IMR-90 (cell line): Measurements from ENCODE around the gene LAMA2. TPM values are rescaled to one million over a fixed set of nuclear protein-coding genes. Genes with fewer than 3 reads are reported as not detected.

Experiments used
- ATAC-seq: fragments of 200-7000 bp; cut with Tn5 transposase; 2 replicates; pipeline ENCODE4 v1.9.1; 2020; ENCODE audit warnings: low read depth, mild to moderate bottlenecking, moderate library complexity
- BruUV-seq: library from RNA; stranded (reverse); fragments of 400-500 nt; replicated peaks from 2 replicates; lab custom pipeline; 2021; lab: Mats Ljungman, UMichigan
- CTCF ChIA-PET: fragments of 300-600 bp; formaldehyde crosslinking; extraction: SDS; loops from one replicate; lab custom pipeline; 2021; ENCODE audit warnings: antibody characterized with exemption; lab: Yijun Ruan, JAX
- POLR2A ChIA-PET: fragments of 300-600 bp; sonication (Branson Sonifier 250); formaldehyde crosslinking; loops from one replicate; lab custom pipeline; 2022; ENCODE audit warnings: antibody characterized with exemption; ENCODE audit not compliant: unreplicated experiment; lab: Charles Lee
- DNase-seq: peaks from one replicate; pipeline ENCODE4 v3.0.0; 2013
- H2AFZ ChIP-seq: replicated peaks from 2 replicates; pipeline ENCODE3; 2013; ENCODE audit warnings: low read length, mild to moderate bottlenecking; ENCODE audit not compliant: poor library complexity
- H2AK5ac ChIP-seq: 2 replicates; pipeline ENCODE4 v1.6.1; 2013; ENCODE audit warnings: low read depth, low read length, inconsistent platforms
- H2AK9ac ChIP-seq: replicated peaks from 2 replicates; pipeline ENCODE3; 2013; ENCODE audit warnings: mild to moderate bottlenecking, low read depth, low read length, moderate library complexity; ENCODE audit not compliant: poor library complexity
- H2BK120ac ChIP-seq: 2 replicates; pipeline ENCODE4 v1.6.1; 2013; ENCODE audit warnings: low read depth, low read length, inconsistent platforms
- H2BK15ac ChIP-seq: 3 replicates; pipeline ENCODE4 v1.6.1; 2013; ENCODE audit warnings: low read depth, low read length, inconsistent platforms
- H2BK20ac ChIP-seq: 2 replicates; pipeline ENCODE4 v1.6.1; 2013; ENCODE audit warnings: low read depth, mild to moderate bottlenecking, inconsistent platforms, low read length, moderate library complexity
- H2BK5ac ChIP-seq: 2 replicates; pipeline ENCODE4 v1.6.1; 2013; ENCODE audit warnings: mild to moderate bottlenecking, low read depth, low read length, inconsistent platforms; ENCODE audit not compliant: poor library complexity, severe bottlenecking
- H3K14ac ChIP-seq: replicated peaks from 2 replicates; pipeline ENCODE4 v1.6.1; 2013; ENCODE audit warnings: low read depth, low read length, inconsistent platforms
- H3K18ac ChIP-seq: 2 replicates; pipeline ENCODE4 v1.6.1; 2013; ENCODE audit warnings: low read depth, low read length, control low read depth
- H3K23ac ChIP-seq: 2 replicates; pipeline ENCODE4 v1.6.1; 2013; ENCODE audit warnings: low read depth, low read length, inconsistent platforms
- H3K27ac ChIP-seq: 2 replicates; pipeline ENCODE4 v1.5.1; 2013; ENCODE audit warnings: mild to moderate bottlenecking, control low read depth, low read length; ENCODE audit not compliant: insufficient read depth
- H3K27me3 ChIP-seq: 2 replicates; pipeline ENCODE4 v1.6.1; 2013; ENCODE audit warnings: low read length; ENCODE audit not compliant: control insufficient read depth, insufficient read depth
- H3K36me3 ChIP-seq: 2 replicates; pipeline ENCODE4 v1.6.1; 2013; ENCODE audit warnings: low read length, mixed read lengths; ENCODE audit not compliant: control insufficient read depth, insufficient read depth
- H3K4ac ChIP-seq: 2 replicates; pipeline ENCODE4 v1.6.1; 2013; ENCODE audit warnings: low read depth, low read length, inconsistent platforms
- H3K4me1 ChIP-seq: 2 replicates; pipeline ENCODE4 v1.6.1; 2013; ENCODE audit warnings: low read length, mixed read lengths; ENCODE audit not compliant: control insufficient read depth, insufficient read depth
- H3K4me2 ChIP-seq: 2 replicates; pipeline ENCODE4 v1.6.1; 2013; ENCODE audit warnings: low read depth, mild to moderate bottlenecking, control low read depth, low read length, moderate library complexity
- H3K4me3 ChIP-seq: 2 replicates; pipeline ENCODE4 v1.5.1; 2013; ENCODE audit warnings: low read depth, mild to moderate bottlenecking, control low read depth, low read length, moderate library complexity; ENCODE audit not compliant: insufficient read depth
- H3K56ac ChIP-seq: 2 replicates; pipeline ENCODE4 v1.6.1; 2013; ENCODE audit warnings: low read length, inconsistent platforms; ENCODE audit not compliant: insufficient read depth; ENCODE audit errors: extremely low read depth
- H3K79me1 ChIP-seq, 2 experiments: 2 replicates each; pipeline ENCODE4 v1.6.1; 2013; ENCODE audit warnings: low read length in 2 of 2, inconsistent platforms in 1 of 2, low read depth in 1 of 2
- H3K9ac ChIP-seq: 2 replicates; pipeline ENCODE4 v1.6.1; 2013; ENCODE audit warnings: low read depth, low read length, control low read depth
- H3K9me1 ChIP-seq: 2 replicates; pipeline ENCODE4 v1.6.1; 2013; ENCODE audit warnings: low read length, inconsistent platforms; ENCODE audit not compliant: insufficient read depth
- H3K9me3 ChIP-seq: 2 replicates; pipeline ENCODE4 v1.6.1; 2013; ENCODE audit warnings: low read length; ENCODE audit not compliant: control insufficient read depth, insufficient read depth
- H4K20me1 ChIP-seq: 2 replicates; pipeline ENCODE4 v1.6.1; 2013; ENCODE audit warnings: low read length, inconsistent platforms; ENCODE audit not compliant: insufficient read depth
- H4K5ac ChIP-seq: 2 replicates; pipeline ENCODE4 v1.6.1; 2013; ENCODE audit warnings: mild to moderate bottlenecking, low read depth, low read length, control low read depth
- H4K8ac ChIP-seq, 2 experiments: 2 replicates each; pipeline ENCODE4 v1.6.1; 2013; ENCODE audit warnings: low read depth in 2 of 2, low read length in 2 of 2, control low read depth in 1 of 2, inconsistent platforms in 1 of 2
- H4K91ac ChIP-seq: 2 replicates; pipeline ENCODE4 v1.6.1; 2013; ENCODE audit warnings: low read depth, low read length, inconsistent platforms; ENCODE audit not compliant: insufficient read depth
- CEBPB ChIP-seq: IDR thresholded peaks from 2 replicates; pipeline ENCODE4 v1.6.1; 2012; ENCODE audit warnings: low read depth, low read length, improper control_type of control experiment
- POLR2A ChIP-seq: IDR thresholded peaks from 2 replicates; pipeline ENCODE4 v1.6.1; 2012; ENCODE audit warnings: mild to moderate bottlenecking, low read depth, low read length
- WGBS, 2 experiments: methylation state at CpG; one replicate each; pipeline versions ENCODE4 v1.1.5 to v1.1.7; 2013; ENCODE audit warnings: missing lambda C conversion rate in 2 of 2; ENCODE audit not compliant: insufficient read length in 1 of 2; ENCODE audit errors: extremely low coverage in 2 of 2; 5-methylcytosine and 5-hydroxymethylcytosine counted together
- dilution Hi-C: fragments of 300-500 bp; cut with HindIII; formaldehyde crosslinking; loops from one replicate; pipeline ENCODE4 v1.14.3; 2018; ENCODE audit warnings: low sequenced_read_pairs; ENCODE audit not compliant: unreplicated experiment
- in situ Hi-C: fragments of 300-500 bp; cut with MboI; formaldehyde crosslinking; loops from 3 replicates; pipeline ENCODE4 v1.14.3; 2019; ENCODE audit warnings: low sequenced_read_pairs, inconsistent platforms, mixed read lengths
- intact Hi-C: fragments of 100-400 bp; cut with micrococcal nuclease; formaldehyde crosslinking; loops from 2 replicates; pipeline ENCODE4 v1.10.0; 2022
- polyA plus RNA-seq, 3 experiments: library from polyadenylated mRNA; depleted of rRNA; stranded (reverse); fragments of >200 nt; gene quantifications; 2 replicates each; pipeline ENCODE4 v1.2.3, GENCODE V29; 2012; ENCODE audit warnings: low replicate concordance in 1 of 3
- total RNA-seq: library from RNA; depleted of rRNA; stranded (reverse); fragments of >200 nt; gene quantifications from 2 replicates; pipeline ENCODE4 v1.2.3, GENCODE V29; 2012

Gene LAMA2
- total and polyA plus RNA-seq, 2 of the 4 experiments (the other 2 are of a cell fraction) = 9.9 to 13.3 TPM

DNA sequence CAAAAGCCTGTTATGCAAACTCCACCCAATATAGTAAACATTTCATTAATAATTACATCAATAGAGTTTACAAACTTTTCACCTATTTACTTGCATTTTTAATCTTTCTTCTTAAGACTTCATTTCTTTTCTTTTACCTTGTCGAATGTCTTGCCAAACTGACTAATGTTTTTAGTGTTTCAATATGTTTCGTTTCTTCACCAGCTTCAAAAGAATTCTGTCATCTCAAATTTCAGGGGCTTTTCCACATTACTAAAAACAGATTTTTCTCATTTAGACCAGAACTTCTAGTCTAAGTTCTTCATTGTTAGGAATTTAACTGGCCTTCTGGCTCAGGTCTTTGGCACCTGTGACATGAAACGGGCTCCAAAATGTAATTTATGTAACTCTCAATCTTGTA, 630.5 kb downstream of the LAMA2 start:
- H2BK15ac ChIP-seq = no peak overlapping the region
- no peaks in the 10 kb centered on the region; the same call in 1 of the 2 replicates for H3K9me1 ChIP-seq
- H2BK120ac ChIP-seq = no peak overlapping the region
- in situ Hi-C loops (no loop called here), dilution Hi-C loops (no loop called here), intact Hi-C loops (no loop called here)
- DNase-seq (peak; percentile 72), ATAC-seq (no peak)
- no peaks in the 10 kb centered on the region for H4K20me1 ChIP-seq
- H4K8ac ChIP-seq = no peak overlapping the region
- no peak overlapping the region for H3K4me3 ChIP-seq
- H3K79me1 ChIP-seq = no peaks in the 10 kb centered on the region
- no peak overlapping the region for H3K4ac ChIP-seq
- no peak overlapping the region for H2BK20ac ChIP-seq
- no peak overlapping the region for H4K91ac ChIP-seq
- H3K4me2 ChIP-seq = peak overlapping the region; percentile 74; the same call in 1 of the 2 replicates
- no peaks in the 10 kb centered on the region for H3K9me3 ChIP-seq
- H3K14ac ChIP-seq = no peak overlapping the region
- peaks cover 4% of the 10 kb centered on the region for H3K4me1 ChIP-seq
- no peak overlapping the region for H3K23ac ChIP-seq
- POLR2A ChIA-PET = no interaction called here
- H3K27me3 ChIP-seq = no peaks in the 10 kb centered on the region
- no peak overlapping the region for H2AFZ ChIP-seq
- no peak overlapping the region for H4K5ac ChIP-seq
- H2AK5ac ChIP-seq = no peak overlapping the region
- H3K27ac ChIP-seq = no peak overlapping the region
- WGBS, 2 experiments = no CpG with 5 or more reads among the region's 3 CpGs
- no peak overlapping the region for H3K56ac ChIP-seq
- BruUV-seq = no TSS peak
- no peak overlapping the region for H3K18ac ChIP-seq
- CTCF ChIA-PET = no interaction called here
- no peak overlapping the region for H2BK5ac ChIP-seq
- no peak overlapping the region for H2AK9ac ChIP-seq
- peaks cover 2% of the 10 kb centered on the region for H3K36me3 ChIP-seq
- H3K9ac ChIP-seq = no peak overlapping the region
- TF ChIP-seq CEBPB (peak; percentile 1; the same call in 1 of the 2 replicates), POLR2A (no peak)
